AG04450 (cell line): Measurements from ENCODE around the gene PFDN1. TPM values are rescaled to one million over a fixed set of nuclear protein-coding genes. Genes with fewer than 3 reads are reported as not detected.

Source experiments
- CTCF ChIA-PET: fragments of 300-600, 350-600 bp; formaldehyde crosslinking; extraction: SDS; loops from one replicate; lab custom pipeline; 2022; ENCODE audit warnings: antibody characterized with exemption, inconsistent platforms; lab: Charles Lee
- POLR2A ChIA-PET: fragments of 350-600 bp; formaldehyde crosslinking; extraction: SDS; loops from one replicate; lab custom pipeline; 2021; ENCODE audit warnings: antibody characterized with exemption, inconsistent platforms; lab: Yijun Ruan, JAX
- DNase-seq: peaks from one replicate; pipeline ENCODE4 v3.0.0-alpha.2; 2011; ENCODE audit warnings: low read depth, low spot score
- H3K27ac ChIP-seq: one replicate; pipeline ENCODE4 v1.5.1; 2012; ENCODE audit warnings: low read depth, low read length, control low read depth
- H3K27me3 ChIP-seq: one replicate; pipeline ENCODE4 v1.6.0; 2012; ENCODE audit warnings: low read length; ENCODE audit not compliant: control insufficient read depth, insufficient read depth
- H3K4me3 ChIP-seq: 2 replicates; pipeline ENCODE4 v1.5.1; 2011; ENCODE audit warnings: mild to moderate bottlenecking, low read depth, low read length, control low read depth
- H3K9me3 ChIP-seq: 2 replicates; pipeline ENCODE4 v1.5.1; 2012; ENCODE audit warnings: low read length; ENCODE audit not compliant: control insufficient read depth, insufficient read depth
- CTCF ChIP-seq: IDR thresholded peaks from 2 replicates; pipeline ENCODE4 v1.5.1; 2011; ENCODE audit warnings: low read depth, low read length, control low read depth, inconsistent platforms
- polyA plus RNA-seq: library from polyadenylated mRNA; depleted of rRNA; stranded (reverse); fragments of >200 nt; gene quantifications from 2 replicates; pipeline ENCODE4 v1.2.3, GENCODE V29; 2011

PFDN1 gene
- polyA plus RNA-seq, 1 experiment = 112 TPM

- TF ChIP-seq CTCF = no peak
- no peak for DNase-seq
- H3K27ac ChIP-seq = no peak overlapping the region
- ChIA-PET POLR2A (no interaction called here), CTCF (interaction anchor here (2.6 to 18.1 kb wide), 4 partner anchors 13 to 99 kb away, joined by 9 to 806 read pairs (median 26); no protein-coding TSS in a partner anchor)
- H3K27me3 ChIP-seq = no peaks in the 10 kb centered on the region
- H3K4me3 ChIP-seq = no peak overlapping the region
- no peaks in the 10 kb centered on the region for H3K9me3 ChIP-seq
These were observed 36.0 kb upstream of the PFDN1 start for GRCh38 chr5:140338908-140339307.

GRCh38 chr5:140338336-140338735, 35.4 kb upstream of the PFDN1 start:
- no peak for DNase-seq
- Histone ChIP-seq H3K9me3 (no peaks in the 10 kb centered on the region), H3K27ac (no peak overlapping the region), H3K4me3 (no peak overlapping the region), H3K27me3 (no peaks in the 10 kb centered on the region)
- ChIA-PET CTCF (interaction anchor here (2.6 to 4.4 kb wide), 4 partner anchors 8 to 98 kb away, joined by 9 to 34 read pairs (median 15); partner anchors contain the start of gene HBEGF), POLR2A (interaction anchor here (0.6 kb wide), 1 partner anchor 8 kb away, joined by 3 read pairs; the partner anchor contains the start of gene HBEGF)
- no peak for TF ChIP-seq CTCF

- no peaks in the 10 kb centered on the region for H3K27me3 ChIP-seq
- no peaks in the 10 kb centered on the region for H3K9me3 ChIP-seq
- no peak for TF ChIP-seq CTCF
- no peak overlapping the region for H3K4me3 ChIP-seq
- H3K27ac ChIP-seq = peak overlapping the region; percentile 21
- POLR2A ChIA-PET = interaction anchor here (0.6 to 2.5 kb wide), 2 partner anchors 8 kb away, joined by 3 to 11 read pairs; partner anchors contain the start of gene HBEGF
- no peak for DNase-seq
- CTCF ChIA-PET = interaction anchor here (2.6 to 4.4 kb wide), 4 partner anchors 9 to 98 kb away, joined by 9 to 34 read pairs (median 15); partner anchors contain the start of gene HBEGF
These were observed 35.0 kb upstream of the PFDN1 start for GRCh38 chr5:140337880-140338279.

- Histone ChIP-seq H3K27ac (no peak overlapping the region), H3K27me3 (no peaks in the 10 kb centered on the region), H3K9me3 (no peaks in the 10 kb centered on the region), H3K4me3 (no peak overlapping the region)
- POLR2A ChIA-PET = interaction anchor here (0.7 to 2.5 kb wide), 3 partner anchors 9 to 355 kb away, joined by 3 to 11 read pairs (median 3); partner anchors contain the start of genes HARS1, HARS2 and HBEGF
- CTCF ChIA-PET = interaction anchor here (0.6 to 4.4 kb wide), 7 partner anchors 8 to 472 kb away, joined by 3 to 34 read pairs (median 9); partner anchors contain the start of gene HBEGF
- no peak for TF ChIP-seq CTCF
- no peak for DNase-seq
These were observed 33.5 kb upstream of the PFDN1 start for GRCh38 chr5:140336388-140336787.

GRCh38 chr5:140331638-140332037, 28.7 kb upstream of the PFDN1 start:
- ChIA-PET POLR2A (no interaction called here), CTCF (no interaction called here)
- H3K4me3 ChIP-seq = no peak overlapping the region
- no peak overlapping the region for H3K27ac ChIP-seq
- no peak for TF ChIP-seq CTCF
- H3K9me3 ChIP-seq = no peaks in the 10 kb centered on the region
- no peaks in the 10 kb centered on the region for H3K27me3 ChIP-seq
- no peak for DNase-seq
